Fibroblast of lung (primary cell): Measurements from ENCODE around the gene MEGF10. TPM values are rescaled to one million over a fixed set of nuclear protein-coding genes. Genes with fewer than 3 reads are reported as not detected.

Experiments
- DNase-seq, 2 donors: peaks; one replicate each; pipeline versions ENCODE4 v3.0.0 to v3.0.0-alpha.2; 2010; ENCODE audit warnings: low read depth in 2 of 2
- H2AFZ ChIP-seq: 2 replicates; pipeline ENCODE4 v1.5.1; 2012; ENCODE audit warnings: low read length, control low read depth, inconsistent platforms
- H3K27ac ChIP-seq: 2 replicates; pipeline ENCODE4 v1.5.1; 2011; ENCODE audit warnings: low read length, control low read depth; ENCODE audit not compliant: insufficient read depth
- H3K27me3 ChIP-seq: 2 replicates; pipeline ENCODE4 v1.5.1; 2011; ENCODE audit warnings: mild to moderate bottlenecking, low read length; ENCODE audit not compliant: control insufficient read depth, insufficient read depth
- H3K36me3 ChIP-seq: 2 replicates; pipeline ENCODE4 v1.5.1; 2011; ENCODE audit warnings: low read length; ENCODE audit not compliant: control insufficient read depth, insufficient read depth
- H3K4me1 ChIP-seq: 2 replicates; pipeline ENCODE4 v1.5.1; 2011; ENCODE audit warnings: low read length; ENCODE audit not compliant: control insufficient read depth, insufficient read depth; ENCODE audit errors: extremely low read depth
- H3K4me2 ChIP-seq: 2 replicates; pipeline ENCODE4 v1.5.1; 2011; ENCODE audit warnings: low read length, control low read depth; ENCODE audit not compliant: insufficient read depth; ENCODE audit errors: extremely low read depth
- H3K4me3 ChIP-seq, 4 experiments: fragments of 200-600 bp in 1 of 4; sonication (generic) in 1 of 4; replicated peaks in 1 of 4; 2 replicates each; pipeline ENCODE4 v1.5.1; 2011 to 2016; ENCODE audit warnings: low read length in 4 of 4, low read depth in 3 of 4, mild to moderate bottlenecking in 3 of 4, control low read depth in 2 of 4, inconsistent platforms in 1 of 4, mixed read lengths in 1 of 4; ENCODE audit not compliant: insufficient read depth in 1 of 4; ENCODE audit errors: control extremely low read depth in 1 of 4
- H3K79me2 ChIP-seq: 2 replicates; pipeline ENCODE4 v1.5.1; 2012; ENCODE audit warnings: mild to moderate bottlenecking, low read length, inconsistent platforms; ENCODE audit not compliant: control insufficient read depth, insufficient read depth
- H3K9ac ChIP-seq: 2 replicates; pipeline ENCODE4 v1.5.1; 2011; ENCODE audit warnings: mild to moderate bottlenecking, low read length, control low read depth; ENCODE audit not compliant: insufficient read depth
- H3K9me3 ChIP-seq: 2 replicates; pipeline ENCODE4 v1.5.1; 2012; ENCODE audit warnings: low read depth, low read length; ENCODE audit not compliant: control insufficient read depth, insufficient read depth
- H4K20me1 ChIP-seq: 2 replicates; pipeline ENCODE4 v1.5.1; 2011; ENCODE audit warnings: low read length; ENCODE audit not compliant: control insufficient read depth, insufficient read depth; ENCODE audit errors: extremely low read depth
- CTCF ChIP-seq, 2 donors: IDR thresholded peaks in 1 of 2; conservative IDR thresholded peaks in 1 of 2; 1 replicate in 1 of 2; 2 replicates in 1 of 2; pipeline ENCODE4 v1.5.1; 2011 to 2012; ENCODE audit warnings: low read length in 2 of 2, control low read depth in 1 of 2, inconsistent platforms in 1 of 2, low read depth in 1 of 2, mild to moderate bottlenecking in 1 of 2
- EZH2 ChIP-seq: IDR thresholded peaks from 2 replicates; pipeline ENCODE4 v1.5.1; 2012; ENCODE audit warnings: low read length, control low read depth, mild to moderate bottlenecking; ENCODE audit errors: missing control alignments
- polyA plus RNA-seq, 2 donors: library from polyadenylated mRNA; depleted of rRNA in 1 of 2; stranded (reverse) in 1 of 2; unstranded in 1 of 2; fragments of >200 nt; gene quantifications; 2 replicates each; pipeline ENCODE4 v1.2.1, GENCODE V29; 2011 to 2012; ENCODE audit warnings: missing spikeins in 1 of 2
- total RNA-seq: library from RNA; depleted of rRNA; stranded (reverse); fragments of >200 nt; gene quantifications from 2 replicates; pipeline ENCODE4 v1.2.1, GENCODE V29; 2014

The MEGF10 gene
- total and polyA plus RNA-seq, 2 donors (not counting 1 experiment from before 2014, with no cell fraction given) = under 0.01 to 0.02 TPM

- no peaks in the 10 kb centered on the region for H3K4me1 ChIP-seq
- no peaks in the 10 kb centered on the region for H3K79me2 ChIP-seq
- peak in 1 of 2 donors; percentile 79 for DNase-seq
- H3K36me3 ChIP-seq = no peaks in the 10 kb centered on the region
- no peaks in the 10 kb centered on the region for H4K20me1 ChIP-seq
- H3K9me3 ChIP-seq = no peaks in the 10 kb centered on the region
- H3K27me3 ChIP-seq = peaks cover 8% of the 10 kb centered on the region
- H3K9ac ChIP-seq = no peak overlapping the region
- no peak for TF ChIP-seq EZH2
- TF ChIP-seq CTCF (conservative IDR thresholded peaks at IDR 0.05 in 1 of 2, IDR thresholded peaks at IDR 0.05 in 1 of 2; ENCODE audit: low read depth in 1 of 2, low read length in 2 of 2) = no peak
- no peak overlapping the region for H3K4me3 ChIP-seq
- no peak overlapping the region for H3K27ac ChIP-seq
- H2AFZ ChIP-seq = no peak overlapping the region
- no peak overlapping the region for H3K4me2 ChIP-seq
These were observed 110.5 kb downstream of the MEGF10 start for GRCh38 chr5:127400946-127401670.

DNA sequence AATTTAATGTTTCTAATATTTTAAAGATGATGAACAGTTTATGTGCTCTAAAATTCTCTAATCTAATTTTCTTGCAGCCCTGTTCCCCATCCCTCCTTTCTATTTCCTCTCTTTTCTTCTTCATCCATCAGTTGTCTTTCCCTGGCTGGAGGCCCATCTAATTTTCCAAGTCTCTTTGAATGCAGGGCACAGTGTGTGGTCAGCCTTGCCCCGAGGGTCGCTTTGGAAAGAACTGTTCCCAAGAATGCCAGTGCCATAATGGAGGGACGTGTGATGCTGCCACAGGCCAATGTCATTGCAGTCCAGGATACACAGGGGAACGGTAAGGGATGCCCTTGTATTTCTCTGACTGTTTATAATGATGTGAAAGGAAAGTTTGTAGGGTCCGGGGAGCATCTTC, 111.8 kb downstream of the MEGF10 start:
- Histone ChIP-seq H4K20me1 (no peaks in the 10 kb centered on the region), H2AFZ (no peak overlapping the region), H3K27me3 (peaks cover 8% of the 10 kb centered on the region), H3K9me3 (no peaks in the 10 kb centered on the region), H3K27ac (no peak overlapping the region), H3K4me3 (no peak overlapping the region), H3K4me2 (no peak overlapping the region), H3K79me2 (no peaks in the 10 kb centered on the region), H3K36me3 (no peaks in the 10 kb centered on the region), H3K4me1 (no peaks in the 10 kb centered on the region), H3K9ac (no peak overlapping the region)
- no peak for DNase-seq
- TF ChIP-seq EZH2 (no peak), CTCF (conservative IDR thresholded peaks at IDR 0.05 in 1 of 2, IDR thresholded peaks at IDR 0.05 in 1 of 2; ENCODE audit: low read depth in 1 of 2, low read length in 2 of 2) (no peak)

DNA sequence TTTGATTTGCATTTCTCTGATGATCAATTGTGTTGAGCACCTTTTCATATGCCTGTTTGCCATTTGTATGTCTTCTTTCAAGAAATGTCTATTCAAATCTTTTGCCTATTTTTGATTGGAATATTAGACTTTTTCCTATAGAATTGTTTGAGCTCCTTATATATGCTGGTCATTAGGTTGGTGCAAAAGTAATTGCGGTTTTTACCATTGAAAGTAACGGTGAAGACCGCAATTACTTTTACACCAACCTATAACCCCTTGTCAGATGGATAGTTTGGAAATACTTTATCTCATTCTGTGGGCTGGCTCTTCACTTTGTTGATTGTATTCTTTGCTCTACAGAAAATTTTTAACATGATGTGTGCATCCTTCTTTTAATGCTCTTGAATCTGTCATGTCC, 113.6 kb downstream of the MEGF10 start:
- TF ChIP-seq CTCF (conservative IDR thresholded peaks at IDR 0.05 in 1 of 2, IDR thresholded peaks at IDR 0.05 in 1 of 2; ENCODE audit: low read depth in 1 of 2, low read length in 2 of 2) = no peak
- no peak for TF ChIP-seq EZH2
- Histone ChIP-seq H3K4me2 (no peak overlapping the region), H4K20me1 (no peaks in the 10 kb centered on the region), H2AFZ (no peak overlapping the region), H3K27me3 (peaks cover 3% of the 10 kb centered on the region), H3K36me3 (no peaks in the 10 kb centered on the region), H3K4me3 (no peak overlapping the region), H3K4me1 (no peaks in the 10 kb centered on the region), H3K27ac (no peak overlapping the region), H3K9me3 (no peaks in the 10 kb centered on the region), H3K9ac (no peak overlapping the region), H3K79me2 (no peaks in the 10 kb centered on the region)
- no peak for DNase-seq
